OCI-LY1 (cell line): ENCODE results near the gene RFX8.

Experiments
- CTCF ChIP-seq: fragments of 200-600 bp; sonication (generic), shearing (Covaris generic); IDR thresholded peaks from 2 replicates; pipeline ENCODE4 v1.5.1; 2017; ENCODE audit warnings: mild to moderate bottlenecking, antibody characterized with exemption, low read length, moderate library complexity, mixed read lengths
- EZH2 ChIP-seq: fragments of 200-600 bp; sonication (generic), shearing (Covaris generic); IDR thresholded peaks from 2 replicates; pipeline ENCODE4 v1.8.0; 2017; ENCODE audit warnings: borderline replicate concordance, mixed run types, mild to moderate bottlenecking, antibody characterized with exemption, low read length, moderate library complexity, mixed read lengths

GRCh38 chr2:101485856-101486255 lies 10.9 kb upstream of the RFX8 start:
- no peak for TF ChIP-seq CTCF
- no peak for TF ChIP-seq EZH2
